Lower leg skin (tissue), 3 donors: ENCODE measurements around the gene SMAD1.

Experiments
- POLR2A ChIP-seq, 2 donors: fragments of 450-650 bp; IDR thresholded peaks; one replicate each; pipeline ENCODE4 v1.6.1; 2016 to 2017; ENCODE audit warnings: antibody characterized with exemption in 2 of 2, mild to moderate bottlenecking in 1 of 2, moderate library complexity in 1 of 2
- TF ChIP-seq, protein P1 (sequence below), 3 donors: fragments of 450-650 bp; IDR thresholded peaks; one replicate each; pipeline ENCODE4 v1.5.1; 2016; ENCODE audit warnings: antibody characterized with exemption in 3 of 3, mild to moderate bottlenecking in 3 of 3, moderate library complexity in 2 of 3

DNA sequence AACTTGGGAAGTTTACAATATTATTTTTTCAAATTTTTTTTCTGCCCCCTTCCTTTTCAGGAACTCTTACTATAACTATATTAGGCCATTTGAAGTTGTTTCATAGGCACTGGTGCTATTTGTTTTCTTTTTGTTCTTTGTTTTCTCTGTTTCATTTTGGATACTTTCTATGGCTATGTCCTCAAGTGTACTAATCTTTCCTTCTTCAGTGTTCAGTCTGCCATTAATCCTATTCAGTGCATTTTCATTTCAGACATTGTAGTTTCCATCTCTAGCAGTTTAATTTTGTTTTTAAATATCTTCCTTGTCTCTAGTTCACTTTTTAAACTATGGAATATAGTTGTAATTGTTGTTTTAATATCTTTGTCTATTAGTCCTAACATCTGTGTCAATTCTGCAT is 48.0 kb upstream of the SMAD1 start:
- TF ChIP-seq, protein P1, sequence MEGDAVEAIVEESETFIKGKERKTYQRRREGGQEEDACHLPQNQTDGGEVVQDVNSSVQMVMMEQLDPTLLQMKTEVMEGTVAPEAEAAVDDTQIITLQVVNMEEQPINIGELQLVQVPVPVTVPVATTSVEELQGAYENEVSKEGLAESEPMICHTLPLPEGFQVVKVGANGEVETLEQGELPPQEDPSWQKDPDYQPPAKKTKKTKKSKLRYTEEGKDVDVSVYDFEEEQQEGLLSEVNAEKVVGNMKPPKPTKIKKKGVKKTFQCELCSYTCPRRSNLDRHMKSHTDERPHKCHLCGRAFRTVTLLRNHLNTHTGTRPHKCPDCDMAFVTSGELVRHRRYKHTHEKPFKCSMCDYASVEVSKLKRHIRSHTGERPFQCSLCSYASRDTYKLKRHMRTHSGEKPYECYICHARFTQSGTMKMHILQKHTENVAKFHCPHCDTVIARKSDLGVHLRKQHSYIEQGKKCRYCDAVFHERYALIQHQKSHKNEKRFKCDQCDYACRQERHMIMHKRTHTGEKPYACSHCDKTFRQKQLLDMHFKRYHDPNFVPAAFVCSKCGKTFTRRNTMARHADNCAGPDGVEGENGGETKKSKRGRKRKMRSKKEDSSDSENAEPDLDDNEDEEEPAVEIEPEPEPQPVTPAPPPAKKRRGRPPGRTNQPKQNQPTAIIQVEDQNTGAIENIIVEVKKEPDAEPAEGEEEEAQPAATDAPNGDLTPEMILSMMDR (IDR thresholded peaks at IDR 0.05): no peak
- TF ChIP-seq POLR2A (IDR thresholded peaks at IDR 0.05): no peak
